ENCODE measurements around the gene ANKH. TPM values are rescaled to one million over a fixed set of nuclear protein-coding genes. Genes with fewer than 3 reads are reported as not detected.

ANKH gene
- total RNA-seq, 2 donors from 2014 or later, result 76.5 to 106 TPM

- Histone ChIP-seq H3K27me3 (replicated peaks; ENCODE audit: insufficient read depth) (no peaks in the 10 kb centered on the region), H3K27ac (no peak overlapping the region), H3K9me3 (no peaks in the 10 kb centered on the region), H3K4me1 (replicated peaks) (peaks cover 5% of the 10 kb centered on the region), H3K4me3 (no peak overlapping the region), H3K36me3 (peaks cover 0 to 4% of the 10 kb centered on the region in 2 donors)
- TF ChIP-seq POLR2AphosphoS5 (IDR thresholded peaks at IDR 0.05), result no peak
- TF ChIP-seq POLR2A (IDR thresholded peaks at IDR 0.05), result no peak
- TF ChIP-seq CTCF (IDR thresholded peaks at IDR 0.05), result no peak
- intact Hi-C loops (cut with DNase I), result no loop called here
- WGBS, result 92% methylated on average over 5 of the region's 5 CpGs
- DNase-seq (ENCODE audit: low spot score), result no peak
These were observed 133.5 kb downstream of the ANKH start for GRCh38 chr5:14738050-14738449.

- 98% methylated on average over 10 of the region's 10 CpGs for WGBS
- intact Hi-C loops (cut with DNase I), result no loop called here
These were observed 134.3 kb downstream of the ANKH start for GRCh38 chr5:14737291-14737690.

DNA sequence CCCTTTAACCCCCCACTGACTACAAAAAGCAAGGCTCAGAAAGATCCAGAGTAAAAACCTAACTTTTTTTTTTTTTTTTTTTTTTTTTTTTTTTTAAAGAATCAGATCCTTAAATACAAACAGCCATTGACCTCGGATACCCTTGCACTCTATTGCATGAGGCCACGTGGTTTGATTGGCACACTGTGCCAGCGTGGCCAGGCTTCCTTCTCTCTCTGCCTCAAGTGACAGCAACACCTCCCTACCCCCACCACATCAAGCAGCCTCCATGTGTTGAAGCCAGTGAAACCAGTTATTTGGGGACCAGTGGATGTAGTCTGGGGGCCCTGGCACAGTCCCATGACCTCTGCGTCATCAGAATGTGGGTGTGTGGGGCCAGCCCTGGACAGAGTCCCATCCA, 135.6 kb downstream of the ANKH start:
- Histone ChIP-seq H3K4me3 (no peak overlapping the region), H3K9me3 (no peaks in the 10 kb centered on the region), H3K36me3 (peaks cover 0 to 4% of the 10 kb centered on the region in 2 donors), H3K4me1 (replicated peaks) (no peaks in the 10 kb centered on the region), H3K27me3 (replicated peaks; ENCODE audit: insufficient read depth) (no peaks in the 10 kb centered on the region), H3K27ac (no peak overlapping the region)
- DNase-seq (ENCODE audit: low spot score), result no peak
- TF ChIP-seq POLR2AphosphoS5 (IDR thresholded peaks at IDR 0.05) (no peak), CTCF (IDR thresholded peaks at IDR 0.05) (no peak), POLR2A (IDR thresholded peaks at IDR 0.05) (no peak)
- intact Hi-C loops (cut with DNase I), result no loop called here
- WGBS, result 77% methylated on average over 4 of the region's 4 CpGs

More at GRCh38 chr5:14737291-14737690, 134.3 kb downstream of the ANKH start:
- Histone ChIP-seq H3K4me3 (no peak overlapping the region), H3K27me3 (replicated peaks; ENCODE audit: insufficient read depth) (no peaks in the 10 kb centered on the region), H3K4me1 (replicated peaks) (no peaks in the 10 kb centered on the region), H3K27ac (no peak overlapping the region), H3K9me3 (no peaks in the 10 kb centered on the region), H3K36me3 (peaks cover 0 to 4% of the 10 kb centered on the region in 2 donors)
- no peak for DNase-seq (ENCODE audit: low spot score)
- TF ChIP-seq POLR2AphosphoS5 (IDR thresholded peaks at IDR 0.05), result no peak
- no peak for TF ChIP-seq POLR2A (IDR thresholded peaks at IDR 0.05)
- no peak for TF ChIP-seq CTCF (IDR thresholded peaks at IDR 0.05)

DNA sequence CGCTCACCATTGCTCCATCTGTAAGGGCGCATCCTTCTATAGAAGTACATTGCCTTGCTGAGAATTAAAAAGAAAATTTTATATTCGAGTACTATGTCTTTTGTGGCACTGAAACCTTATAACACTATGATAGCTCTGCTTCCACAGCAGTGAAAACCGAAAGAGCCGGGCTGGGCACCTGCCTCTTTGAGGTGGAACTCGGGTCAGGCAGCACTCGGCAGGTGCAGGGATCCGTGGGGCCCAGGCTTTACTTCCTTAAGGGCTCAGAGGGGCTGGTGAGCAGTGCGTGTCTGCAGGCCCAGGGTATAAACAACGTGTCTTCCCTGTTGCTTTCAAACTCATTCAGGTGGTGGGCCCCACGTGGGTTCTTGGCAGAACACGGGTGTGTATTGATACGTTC, 137.2 kb downstream of the ANKH start:
- 95% methylated on average over 13 of the region's 13 CpGs for WGBS

More for the DNA sequence above, 137.2 kb downstream of the ANKH start:
- peaks cover 0 to 1% of the 10 kb centered on the region in 2 donors for H3K36me3 ChIP-seq
- no peak for TF ChIP-seq CTCF (IDR thresholded peaks at IDR 0.05)
- no peak for TF ChIP-seq POLR2AphosphoS5 (IDR thresholded peaks at IDR 0.05)
- no peak for TF ChIP-seq POLR2A (IDR thresholded peaks at IDR 0.05)
- intact Hi-C loops (cut with DNase I), result no loop called here
- H3K27me3 ChIP-seq (replicated peaks; ENCODE audit: insufficient read depth), result no peaks in the 10 kb centered on the region
- H3K4me1 ChIP-seq (replicated peaks), result no peaks in the 10 kb centered on the region
- H3K27ac ChIP-seq, result no peak overlapping the region
- no peaks in the 10 kb centered on the region for H3K9me3 ChIP-seq
- no peak overlapping the region for H3K4me3 ChIP-seq
- DNase-seq (ENCODE audit: low spot score), result no peak

Measured in prostate gland (tissue), 2 donors.